Measurements from ENCODE around the gene MAP2K7.
"Not testable (repeated sequence)": the region's sequence is repeated elsewhere in the genome, so short reads cannot be mapped to it uniquely, and the experiment has no call there.

Gene MAP2K7

DNA sequence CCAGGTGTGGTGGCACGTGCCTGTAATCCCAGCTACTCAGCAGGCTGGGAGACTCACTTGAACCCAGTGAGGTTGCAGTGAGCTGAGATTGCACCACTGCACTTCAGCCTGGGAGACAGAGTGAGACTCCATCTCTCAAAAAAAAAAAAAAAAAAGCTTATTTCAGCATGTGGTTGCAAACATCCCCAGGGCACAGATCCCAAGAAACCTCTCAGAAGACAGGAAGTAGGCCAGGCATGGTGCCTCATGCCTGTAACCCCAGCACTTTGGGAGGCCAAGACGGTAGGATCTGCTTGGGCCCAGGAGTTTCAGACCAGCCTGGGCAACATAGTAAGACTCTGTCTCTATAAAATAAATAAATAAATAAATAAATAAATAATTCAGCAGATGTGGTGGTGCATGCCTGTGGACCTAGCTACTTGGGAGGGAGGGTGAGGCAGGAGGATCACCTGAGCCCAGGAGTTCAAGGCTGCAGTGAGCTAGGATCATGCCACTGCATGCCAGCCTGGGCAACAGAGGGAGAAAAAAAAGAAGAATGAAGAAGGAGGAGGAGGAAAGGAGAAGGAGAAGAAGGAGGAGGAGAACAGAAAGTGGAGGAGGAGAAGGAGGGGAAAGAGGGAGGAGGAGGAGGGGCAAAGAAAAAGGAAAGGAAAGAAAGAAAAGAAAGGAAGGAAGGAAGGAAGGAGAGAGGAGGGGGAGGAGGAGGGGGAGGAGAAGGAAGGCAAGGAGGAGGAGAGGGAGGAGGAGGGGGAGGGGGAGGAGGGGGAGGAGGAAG lies 19.7 kb upstream of the MAP2K7 start:
- no peak for DNase-seq (ENCODE audit: low read depth in 2 of 2)

GRCh38 chr19:7885818-7886217 lies 17.9 kb upstream of the MAP2K7 start:
- no peak for DNase-seq (ENCODE audit: low read depth in 2 of 2)

GRCh38 chr19:7887408-7888144 lies 16.1 kb upstream of the MAP2K7 start:
- DNase-seq (ENCODE audit: low read depth in 2 of 2), result no peak

DNA sequence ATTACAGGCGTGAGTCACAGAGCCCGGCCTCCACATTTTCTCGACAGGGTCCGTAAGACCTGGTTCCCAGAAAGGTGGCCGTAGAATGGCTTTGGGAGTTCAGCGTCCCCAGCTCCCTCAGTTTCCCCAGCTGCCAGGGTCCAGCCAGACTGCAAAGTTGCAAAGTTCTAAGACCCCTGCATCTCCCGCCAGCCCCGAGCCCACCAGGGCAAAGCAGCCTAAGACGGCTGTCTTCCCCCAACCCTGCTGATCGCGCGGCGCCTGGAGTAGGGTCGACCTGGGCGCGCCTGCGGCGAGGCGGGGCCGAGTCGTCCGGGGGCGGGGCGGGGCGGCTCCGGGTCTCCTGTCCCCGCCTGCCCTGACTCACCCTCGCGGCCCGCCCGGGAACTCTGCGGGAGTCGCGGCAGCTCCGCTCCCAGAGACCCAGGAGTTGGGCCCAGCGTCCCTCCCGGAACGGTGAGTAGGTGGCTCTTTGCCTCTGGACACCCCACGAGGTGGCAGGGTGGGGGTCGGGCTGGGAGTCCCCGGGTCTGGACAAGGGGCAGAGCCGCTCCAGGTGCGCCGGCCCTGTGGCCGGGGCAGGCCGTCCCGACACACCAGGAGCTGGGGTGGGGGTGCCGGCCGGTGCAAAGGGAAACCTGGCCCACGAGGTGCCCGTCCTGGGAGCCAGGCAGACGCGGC lies 15.4 kb upstream of the MAP2K7 start, which contains the start of gene LRRC8E:
TSS of gene LRRC8E (plus strand) at position 366 of the 681 bp plus-strand sequence. CDS start 7,094 bp downstream, outside the sequence.
- peak in 1 of 2 donors; percentile 42 for DNase-seq (ENCODE audit: low read depth in 2 of 2)

GRCh38 chr19:7888826-7889217 lies 14.9 kb upstream of the MAP2K7 start:
- no peak for DNase-seq (ENCODE audit: low read depth in 2 of 2)

DNA sequence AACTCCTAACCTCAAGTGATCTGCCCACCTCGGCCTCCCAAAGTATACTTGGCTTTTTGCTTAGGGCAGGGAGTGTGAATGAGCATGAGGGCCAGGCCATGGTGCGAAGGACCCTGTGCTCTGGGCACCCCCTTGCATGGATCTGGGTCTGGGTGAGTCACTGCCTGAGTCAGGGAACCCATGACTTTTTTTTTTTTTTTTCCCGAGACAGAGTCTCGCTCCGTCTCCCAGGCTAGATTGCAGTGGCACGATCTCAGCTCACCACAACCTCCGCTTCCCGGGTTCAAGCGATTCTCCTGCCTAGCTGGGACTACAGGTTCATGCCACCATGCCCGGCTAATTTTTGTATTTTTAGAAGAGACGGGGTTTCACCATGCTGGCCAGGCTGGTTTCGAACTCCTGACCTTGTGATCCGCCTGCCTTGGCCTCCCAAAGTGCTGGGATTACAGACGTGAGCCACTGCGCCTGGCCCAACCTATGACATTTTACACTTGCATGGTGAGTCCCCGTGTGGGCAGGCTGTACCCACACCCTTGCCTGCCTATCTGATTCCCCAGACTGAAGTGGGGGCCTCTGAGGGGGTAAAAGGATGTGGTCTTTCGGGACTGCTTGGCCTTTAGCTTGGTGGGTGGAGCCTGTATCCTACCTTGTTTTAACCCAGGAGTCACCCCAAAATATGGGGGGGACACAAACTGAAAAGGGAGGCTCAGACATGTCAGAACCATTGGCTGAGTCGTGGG lies 10.1 kb upstream of the MAP2K7 start:
- not testable (repeated sequence) for DNase-seq (ENCODE audit: low read depth in 2 of 2)

- no peak for DNase-seq (ENCODE audit: low read depth in 2 of 2)
Measured at GRCh38 chr19:7894612-7895309, 8.9 kb upstream of the MAP2K7 start.

GRCh38 chr19:7895565-7895964 lies 8.1 kb upstream of the MAP2K7 start:
- DNase-seq (ENCODE audit: low read depth in 2 of 2), result no peak

DNA sequence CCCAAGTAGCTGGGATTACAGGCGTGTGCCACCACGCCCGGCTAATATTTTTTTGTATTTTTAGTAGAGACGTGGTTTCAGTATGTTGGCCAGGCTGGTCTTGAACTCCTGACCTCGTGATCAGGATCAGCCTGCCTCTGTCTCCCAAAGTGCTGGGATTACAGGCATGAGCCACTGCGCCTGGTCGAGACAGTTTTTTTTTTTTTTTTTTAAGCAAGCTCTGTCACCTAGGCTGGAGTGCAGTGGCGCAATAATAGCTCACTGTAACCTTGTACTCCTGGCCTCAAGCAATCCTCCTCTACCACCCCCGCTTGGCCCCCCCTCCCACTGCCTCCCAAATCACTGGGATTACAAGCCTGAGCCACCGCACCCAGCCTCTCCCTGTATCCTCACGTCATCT lies 6.4 kb upstream of the MAP2K7 start:
- no peak for DNase-seq (ENCODE audit: low read depth in 2 of 2)

DNA sequence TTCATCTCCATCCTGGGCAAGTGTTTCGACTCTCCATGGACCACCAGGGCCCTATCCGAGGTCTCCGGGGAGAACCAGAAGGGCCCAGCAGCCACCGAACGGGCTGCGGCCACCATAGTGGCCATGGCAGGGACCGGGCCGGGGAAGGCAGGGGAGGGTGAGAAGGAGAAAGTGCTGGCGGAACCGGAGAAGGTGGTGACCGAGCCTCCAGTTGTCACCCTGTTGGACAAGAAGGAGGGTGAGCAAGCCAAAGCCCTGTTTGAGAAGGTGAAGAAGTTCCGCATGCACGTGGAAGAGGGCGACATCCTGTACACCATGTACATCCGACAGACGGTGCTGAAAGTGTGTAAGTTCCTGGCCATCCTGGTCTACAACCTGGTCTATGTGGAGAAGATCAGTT lies 4.7 kb upstream of the MAP2K7 start:
- DNase-seq (ENCODE audit: low read depth in 2 of 2), result no peak

DNA sequence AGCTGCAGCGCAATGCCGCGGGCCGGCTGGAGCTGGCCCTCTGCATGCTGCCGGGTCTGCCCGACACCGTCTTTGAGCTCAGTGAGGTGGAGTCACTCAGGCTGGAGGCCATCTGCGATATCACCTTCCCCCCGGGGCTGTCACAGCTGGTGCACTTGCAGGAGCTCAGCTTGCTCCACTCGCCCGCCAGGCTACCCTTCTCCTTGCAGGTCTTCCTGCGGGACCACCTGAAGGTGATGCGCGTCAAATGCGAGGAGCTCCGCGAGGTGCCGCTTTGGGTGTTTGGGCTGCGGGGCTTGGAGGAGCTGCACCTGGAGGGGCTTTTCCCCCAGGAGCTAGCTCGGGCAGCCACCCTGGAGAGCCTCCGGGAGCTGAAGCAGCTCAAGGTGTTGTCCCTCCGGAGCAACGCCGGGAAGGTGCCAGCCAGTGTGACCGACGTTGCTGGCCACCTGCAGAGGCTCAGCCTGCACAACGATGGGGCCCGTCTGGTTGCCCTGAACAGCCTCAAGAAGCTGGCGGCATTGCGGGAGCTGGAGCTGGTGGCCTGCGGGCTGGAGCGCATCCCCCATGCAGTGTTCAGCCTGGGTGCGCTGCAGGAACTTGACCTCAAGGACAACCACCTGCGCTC lies 3.8 kb upstream of the MAP2K7 start:
- no peak for DNase-seq (ENCODE audit: low read depth in 2 of 2)

- no peak for DNase-seq (ENCODE audit: low read depth in 2 of 2)
Measured at GRCh38 chr19:7900401-7900870, 3.2 kb upstream of the MAP2K7 start.

DNA sequence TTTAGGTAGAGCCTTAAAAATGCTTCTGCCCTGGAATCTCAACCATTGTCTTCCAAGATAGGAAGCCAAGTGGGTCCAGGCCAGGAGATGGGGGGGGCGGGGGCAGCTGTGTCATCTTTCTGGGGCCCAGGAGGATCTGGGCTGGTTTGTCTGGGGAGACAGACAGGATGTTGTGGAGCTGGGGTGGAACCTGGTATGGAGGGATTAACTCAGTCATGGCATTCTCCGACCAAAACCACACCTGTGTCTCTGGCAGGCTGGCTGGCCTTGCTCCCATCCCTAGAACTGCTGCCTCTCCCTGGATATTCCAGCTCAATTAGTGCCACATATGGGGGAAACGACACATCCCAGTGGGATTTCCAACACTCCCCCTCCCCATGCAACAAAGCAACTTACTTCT lies 2.7 kb upstream of the MAP2K7 start:
- DNase-seq (ENCODE audit: low read depth in 2 of 2), result no peak

DNA sequence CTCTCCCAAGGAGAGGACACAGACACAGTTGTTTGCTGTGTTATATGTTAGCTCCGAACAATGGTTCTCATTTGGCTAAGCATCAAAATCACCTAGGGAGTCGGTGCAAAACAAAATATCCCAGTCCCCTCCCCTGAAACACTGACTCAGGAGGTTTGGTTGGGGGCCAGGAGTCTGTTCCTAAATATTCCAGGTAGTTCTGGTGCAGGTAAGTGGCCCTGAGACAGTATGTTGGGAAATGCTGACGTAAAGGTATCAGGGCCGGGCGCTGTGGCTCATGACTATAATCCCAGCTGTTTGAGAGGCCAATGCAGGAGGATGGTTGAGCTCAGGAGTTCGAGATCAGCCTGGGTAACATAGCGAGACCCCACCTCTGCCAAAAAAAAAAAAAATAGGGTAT lies 2.3 kb upstream of the MAP2K7 start:
- DNase-seq (ENCODE audit: low read depth in 2 of 2), result no peak

GRCh38 chr19:7902796-7903243 lies 857 bp upstream of the MAP2K7 start:
- no peak for DNase-seq (ENCODE audit: low read depth in 2 of 2)

GRCh38 chr19:7904074-7905020 lies 670 bp downstream of the MAP2K7 start:
- DNase-seq (ENCODE audit: low read depth in 2 of 2), result peak; percentile 37

DNA sequence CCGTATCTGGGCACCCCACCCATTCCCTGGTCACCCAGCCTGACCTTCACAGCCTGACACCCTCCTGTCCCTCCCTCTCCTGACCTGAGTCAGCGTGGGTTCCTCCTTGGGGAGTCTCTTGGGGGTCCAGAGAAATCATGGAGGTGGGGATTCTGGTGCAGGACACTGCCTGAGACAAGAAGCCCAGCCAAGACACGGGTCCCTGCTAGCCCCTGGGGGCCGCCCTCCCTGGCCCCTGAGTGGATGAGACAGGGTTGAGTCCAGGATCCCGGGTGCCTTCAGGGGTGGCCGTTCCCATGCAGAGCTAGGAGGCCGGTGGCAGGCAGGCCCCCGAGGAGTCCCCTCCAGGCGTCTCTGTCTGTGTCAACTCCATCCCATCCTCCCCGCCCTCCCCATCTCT lies 1.6 kb downstream of the MAP2K7 start:
- no peak for DNase-seq (ENCODE audit: low read depth in 2 of 2)

DNA sequence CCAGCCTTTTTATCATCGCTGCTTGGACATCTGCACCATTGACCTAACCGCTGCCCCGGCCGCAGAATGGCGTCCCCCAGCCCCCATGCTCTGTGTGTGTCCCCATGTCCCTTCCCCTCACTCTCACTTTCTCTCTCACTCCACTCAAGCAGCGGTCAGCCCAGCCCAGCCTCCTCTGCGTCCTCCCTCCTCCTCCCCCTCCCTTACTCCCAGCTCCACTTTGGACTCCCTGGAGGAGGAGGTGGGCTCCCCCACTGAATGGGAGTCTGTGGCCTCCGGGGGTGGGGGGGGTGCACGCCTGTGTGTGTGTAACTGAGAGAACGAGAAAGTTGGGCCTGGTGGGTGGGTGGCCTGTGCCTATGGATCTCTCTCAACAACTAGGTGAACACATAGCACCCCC lies 2.2 kb downstream of the MAP2K7 start:
- no peak for DNase-seq (ENCODE audit: low read depth in 2 of 2)

GRCh38 chr19:7907122-7907521 lies 3.4 kb downstream of the MAP2K7 start:
- DNase-seq (ENCODE audit: low read depth in 2 of 2), result no peak

All from stimulated activated CD8-positive, alpha-beta memory T cell treated with anti-CD3 and anti-CD28 coated beads, Interleukin-15, amount 100 ng/mL, for 48 hours (primary cell).